Stimulated activated CD8-positive, alpha-beta memory T cell treated with anti-CD3 and anti-CD28 coated beads, Interleukin-4, amount 100 ng/mL, for 48 hours (primary cell): ENCODE measurements around the gene A1CF.
"Not testable (repeated sequence)": the region's sequence is repeated elsewhere in the genome, so short reads cannot be mapped to it uniquely, and the experiment has no call there.

Experiments
- DNase-seq: peaks from one replicate; pipeline ENCODE4 v3.0.0-alpha.2; 2020

The A1CF gene

DNA sequence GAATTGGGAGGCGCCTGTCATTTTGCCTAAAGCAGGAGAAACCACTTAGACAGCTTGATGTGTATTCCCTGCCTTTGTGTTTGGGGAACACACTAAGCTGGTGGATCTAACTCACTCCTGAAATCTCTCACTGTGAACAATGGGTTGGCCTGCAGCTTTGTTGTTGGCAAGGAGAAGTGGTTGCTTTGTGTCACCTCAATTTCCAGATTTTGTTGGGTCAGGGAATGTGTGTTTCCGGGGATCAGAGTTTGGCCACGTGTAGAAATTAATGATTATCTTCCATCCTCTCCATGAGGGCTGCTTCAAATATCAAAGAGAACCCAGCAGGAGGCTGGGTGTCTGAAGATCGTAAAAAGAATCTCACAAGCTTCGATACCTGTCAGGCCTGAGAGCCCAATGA, 27.8 kb downstream of the A1CF start:
- DNase-seq, result no peak

DNA sequence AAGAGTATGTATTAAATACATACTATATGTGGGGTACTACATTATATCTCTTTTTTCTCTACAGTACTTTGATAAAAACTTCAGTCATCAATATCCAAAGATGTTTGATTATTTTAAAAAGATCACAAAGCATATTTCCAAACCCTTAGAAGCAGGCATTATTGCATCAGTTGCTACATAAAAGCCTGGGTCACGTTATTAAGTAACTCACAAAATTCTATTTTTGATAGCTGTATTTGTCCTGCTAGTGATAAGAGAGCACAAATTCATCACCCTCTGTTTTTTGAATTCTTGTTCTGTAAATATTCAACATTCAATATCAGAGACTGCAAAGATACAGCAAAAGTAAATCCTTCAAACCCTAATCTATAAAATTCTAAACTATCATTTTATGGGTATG, 30.0 kb downstream of the A1CF start:
- no peak for DNase-seq

- DNase-seq, result no peak
Observed at GRCh38 chr10:50855015-50855414, 30.4 kb downstream of the A1CF start.

DNA sequence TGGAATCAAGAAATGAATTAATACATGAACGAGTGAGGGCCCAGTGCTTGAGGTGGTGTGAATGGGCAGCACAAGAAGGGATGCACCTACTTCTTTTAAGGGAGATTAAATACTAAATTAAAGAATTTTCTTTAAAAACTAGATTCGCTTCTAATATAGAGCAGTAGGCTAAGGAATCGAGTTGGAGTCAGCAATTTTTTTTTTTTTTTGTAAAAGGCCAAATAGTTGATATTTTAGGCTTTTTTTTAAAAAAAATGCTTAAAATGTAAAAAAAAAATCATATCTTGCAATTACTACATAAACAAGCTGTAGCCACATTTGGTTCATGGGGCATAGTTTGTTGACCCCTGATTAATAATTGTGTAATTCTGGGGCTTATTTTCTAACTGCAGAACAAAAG, 31.9 kb downstream of the A1CF start:
- no peak for DNase-seq

DNA sequence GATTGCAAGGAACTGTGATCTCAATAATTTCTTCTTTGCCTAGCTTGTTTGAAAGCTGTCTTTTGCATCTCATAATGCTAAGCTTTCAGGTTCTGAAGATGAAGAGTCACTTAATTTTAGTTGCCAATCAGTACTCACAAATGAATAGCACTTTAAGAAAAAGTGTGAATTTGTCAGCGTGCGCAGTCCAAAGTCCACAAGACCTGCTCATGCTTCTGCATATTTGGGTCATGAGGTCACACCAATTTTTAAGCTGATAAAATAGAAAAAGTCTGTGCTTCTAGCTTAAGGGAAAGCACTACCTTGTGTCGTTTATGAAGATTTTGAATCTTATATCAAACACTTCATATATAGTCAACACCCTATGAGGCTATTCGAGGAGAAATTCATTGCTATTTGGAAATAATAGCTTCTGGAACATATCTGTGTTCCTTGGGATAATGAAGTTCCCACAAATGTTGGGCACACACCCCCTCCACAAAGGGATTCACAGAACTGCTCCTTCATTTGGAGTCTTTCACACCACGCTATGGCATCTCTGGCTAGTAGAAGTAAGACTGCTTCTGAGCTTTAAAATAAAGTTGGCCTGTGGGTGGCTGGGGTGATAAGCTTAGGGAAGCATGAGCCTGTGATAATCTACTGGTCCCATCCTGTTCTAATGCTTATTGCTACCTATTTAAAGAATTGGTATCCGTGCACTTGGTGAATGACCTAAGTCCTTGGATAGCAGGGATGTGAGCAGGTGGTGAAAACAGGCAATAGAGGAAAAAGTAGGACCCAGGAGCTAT, 33.3 kb downstream of the A1CF start:
- no peak for DNase-seq

DNA sequence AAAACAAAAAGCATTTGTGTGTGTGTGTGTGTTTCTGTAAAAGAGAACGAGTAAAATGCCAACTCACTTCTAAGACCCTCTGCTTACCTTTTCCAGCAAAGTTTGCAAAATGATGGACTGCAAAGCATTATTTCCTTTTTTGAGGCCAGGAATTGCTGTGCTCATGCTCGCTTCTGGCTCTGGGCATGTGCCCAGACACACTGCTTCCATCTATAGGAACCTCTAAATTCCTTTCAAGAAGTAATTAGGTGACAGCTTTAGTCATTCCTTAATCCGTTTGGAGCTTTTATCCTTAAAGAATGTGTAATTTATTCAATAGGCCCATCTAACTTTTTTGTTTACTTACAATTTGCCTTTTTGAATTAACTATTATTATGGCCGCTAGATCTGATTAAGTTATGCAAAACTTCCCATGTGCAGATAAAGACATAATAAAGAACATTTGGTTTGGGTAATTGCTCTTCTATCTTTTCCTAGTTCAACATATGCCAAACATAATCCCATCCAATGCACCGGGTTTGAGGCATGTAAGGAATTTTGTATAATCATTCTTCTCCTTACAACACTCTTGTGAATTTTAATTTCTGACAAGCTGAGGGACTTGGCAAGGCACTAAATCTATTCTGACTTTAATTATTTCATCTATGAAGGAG, 34.7 kb downstream of the A1CF start:
- no peak for DNase-seq

DNA sequence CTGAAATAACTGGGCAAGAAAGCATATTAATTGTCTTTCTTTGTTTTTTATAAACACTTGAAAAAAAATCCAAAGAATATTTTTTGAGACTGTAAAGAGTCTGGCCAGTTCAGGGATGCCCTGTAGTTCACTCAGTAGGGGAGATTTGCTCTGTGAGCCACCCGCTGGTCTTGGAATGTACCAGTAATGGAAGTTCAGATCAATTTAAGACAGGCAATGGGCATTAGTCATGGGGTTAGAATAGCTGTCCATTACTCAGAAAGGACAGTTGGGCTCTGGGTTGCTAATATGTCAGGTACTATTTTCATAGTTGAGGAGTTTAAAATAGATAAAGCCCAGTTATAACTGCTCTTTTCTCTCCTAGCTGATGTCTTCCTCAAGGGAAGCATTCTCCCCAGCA, 38.7 kb downstream of the A1CF start:
- DNase-seq, result no peak

GRCh38 chr10:50837095-50837494, 48.3 kb downstream of the A1CF start:
- no peak for DNase-seq

- no peak for DNase-seq
Observed at GRCh38 chr10:50832171-50832751, 53.2 kb downstream of the A1CF start.

DNA sequence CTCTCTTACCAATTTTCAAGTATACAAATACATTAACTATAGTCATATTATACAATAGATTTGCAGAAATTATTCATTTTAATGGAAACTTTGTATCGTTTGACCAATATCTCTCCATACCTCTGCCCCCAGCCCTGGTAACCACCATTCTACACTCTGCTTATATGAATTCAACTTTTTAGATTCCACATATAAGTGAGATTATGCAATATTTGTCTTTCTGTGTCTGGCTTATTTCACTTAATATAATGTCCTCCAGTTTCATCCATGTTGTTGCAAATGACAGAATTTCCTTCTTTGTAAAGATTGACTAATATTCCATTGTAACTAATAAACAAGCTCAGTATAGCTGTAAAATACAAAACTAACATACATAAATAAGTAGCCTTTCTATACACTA, 55.4 kb downstream of the A1CF start:
- DNase-seq, result no peak

DNA sequence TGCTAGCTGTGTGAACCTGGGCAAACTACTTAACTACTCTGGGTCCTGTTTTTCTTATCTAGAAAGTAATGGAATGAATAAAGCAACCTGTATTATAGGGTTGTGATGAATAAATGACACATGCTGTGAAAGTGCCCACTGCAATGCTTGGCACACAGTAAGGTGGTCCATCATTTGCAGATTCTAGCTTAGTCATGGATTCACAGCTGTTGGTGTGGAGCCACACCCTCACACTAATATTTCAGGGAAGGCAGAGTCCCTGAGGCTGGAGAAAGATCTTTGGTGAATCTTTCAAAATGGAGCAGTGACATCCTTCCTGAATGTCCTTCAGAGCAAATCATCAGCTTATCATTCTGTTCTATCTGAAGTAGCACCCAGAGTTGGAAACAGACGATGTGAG, 60.6 kb downstream of the A1CF start:
- DNase-seq, result no peak

DNA sequence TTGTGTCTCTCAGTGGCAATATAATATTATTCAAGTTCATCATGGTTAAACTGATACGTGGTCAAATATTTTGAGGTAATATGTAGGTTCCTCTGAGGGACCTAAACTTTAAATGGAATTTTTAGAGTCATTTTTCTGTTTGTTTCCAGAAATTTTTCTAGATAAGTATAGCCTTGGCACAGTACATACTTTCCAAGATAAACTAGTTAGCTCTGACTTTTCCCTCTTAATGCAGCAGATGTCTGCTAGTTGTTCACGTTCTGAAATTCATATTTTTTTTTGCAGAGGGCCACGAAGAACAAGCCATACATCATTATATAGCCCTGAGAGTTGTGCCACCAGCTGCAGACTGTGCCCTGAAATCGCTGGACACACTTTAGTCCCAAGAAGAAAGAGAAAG, 61.6 kb downstream of the A1CF start:
- DNase-seq, result no peak

DNA sequence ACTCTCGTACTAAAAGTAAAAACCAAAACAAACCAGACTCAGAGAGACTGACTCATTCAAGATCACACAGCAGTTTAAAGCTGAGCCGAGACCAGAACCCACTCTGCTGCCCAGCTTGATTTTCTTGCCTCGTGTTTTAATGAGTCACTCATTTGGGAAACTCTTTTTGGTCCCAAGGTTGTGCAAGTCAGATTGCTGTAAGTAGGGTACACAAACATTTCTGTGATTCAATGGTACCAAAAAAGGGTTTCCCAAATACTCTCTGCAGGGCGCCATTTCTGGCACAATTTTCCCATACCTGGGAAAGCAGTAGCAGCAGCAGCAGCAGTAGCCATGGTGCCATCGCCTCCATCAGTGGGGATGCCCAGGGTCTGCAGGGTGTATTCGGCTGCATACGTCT, 75.8 kb downstream of the A1CF start:
- DNase-seq, result no peak

- no peak for DNase-seq
Observed at GRCh38 chr10:50807851-50808776, 77.3 kb downstream of the A1CF start.

GRCh38 chr10:50805981-50806622, 79.3 kb downstream of the A1CF start:
- DNase-seq, result no peak

DNA sequence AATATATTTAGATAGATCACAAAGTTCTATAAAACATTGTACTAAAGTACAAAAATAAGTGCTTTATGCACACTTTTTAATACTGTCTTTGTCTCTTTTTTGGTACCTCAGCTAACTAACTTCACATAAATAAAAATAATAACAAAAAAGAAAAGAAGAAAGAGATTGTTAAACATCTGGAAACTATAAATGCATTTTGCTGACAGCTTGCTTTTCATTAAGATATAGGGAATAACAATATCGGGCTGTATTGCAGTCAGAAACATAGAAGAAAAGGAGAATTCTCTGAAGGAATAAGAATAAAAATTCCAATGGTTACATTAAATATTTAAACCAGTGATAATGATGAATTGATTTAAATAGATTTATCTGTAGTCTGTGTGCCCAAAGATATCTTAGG, 85.8 kb downstream of the A1CF start:
- no peak for DNase-seq

DNA sequence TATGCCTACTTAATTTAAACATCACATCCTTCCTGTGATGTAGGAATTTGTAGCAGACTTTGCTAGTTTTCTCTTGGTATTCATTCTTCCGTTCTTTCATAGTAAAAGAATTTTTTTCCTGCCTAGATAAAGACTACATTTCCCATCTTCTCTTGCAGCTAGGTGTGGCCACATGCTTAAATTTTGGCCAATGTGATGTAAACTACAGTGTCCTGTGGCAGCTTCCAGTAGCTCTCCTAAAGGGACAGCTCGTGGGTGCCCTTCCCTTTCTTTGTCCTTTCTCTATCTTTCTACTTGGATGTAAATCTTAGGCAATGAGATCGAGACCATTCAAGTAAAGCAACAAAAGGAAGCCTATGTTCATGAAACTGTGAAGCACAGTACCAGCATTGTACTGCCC, 87.1 kb downstream of the A1CF start:
- no peak for DNase-seq

DNA sequence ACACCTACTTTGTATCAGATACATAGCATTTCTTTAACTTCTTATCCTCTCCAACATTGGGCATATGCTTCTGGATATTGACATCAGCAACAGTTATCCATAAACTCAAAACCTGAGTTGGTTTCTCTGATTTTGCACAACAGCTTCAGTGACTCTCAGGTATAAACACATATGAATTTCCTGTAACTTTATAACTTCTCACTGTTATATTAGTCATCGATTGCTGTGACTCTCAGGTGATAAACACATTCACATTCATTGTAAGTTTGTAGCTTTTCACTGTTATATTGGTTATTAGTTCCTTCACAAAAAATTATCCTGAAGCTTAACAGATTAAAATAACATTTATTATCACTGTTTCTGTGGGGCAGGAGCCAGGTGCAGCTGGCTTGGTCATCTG, 88.7 kb downstream of the A1CF start:
- DNase-seq, result no peak

GRCh38 chr10:50794490-50794889, 90.9 kb downstream of the A1CF start:
- DNase-seq, result no peak

GRCh38 chr10:50788951-50789945, 96.2 kb downstream of the A1CF start:
- DNase-seq, result no peak

DNA sequence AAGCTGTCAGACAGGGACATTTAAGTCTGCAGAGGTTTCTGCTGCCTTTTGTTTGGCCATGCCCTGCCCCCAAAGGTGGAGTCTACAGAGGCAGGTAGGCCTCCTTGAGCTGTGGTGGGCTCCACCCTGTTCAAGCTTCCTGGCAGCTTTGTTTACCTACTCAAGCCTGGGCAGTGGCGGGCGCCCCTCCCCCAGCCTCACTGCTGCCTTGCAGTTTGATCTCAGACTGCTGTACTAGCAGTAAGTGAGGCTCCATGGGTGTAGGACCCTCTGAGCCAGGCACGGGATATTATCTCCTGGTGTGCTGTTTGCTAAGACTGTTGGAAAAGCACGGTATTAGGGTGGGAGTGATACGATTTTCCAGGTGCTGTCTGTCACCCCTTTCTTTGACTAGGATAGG, 97.5 kb downstream of the A1CF start:
- not testable (repeated sequence) for DNase-seq
